ENCODE measurements around the gene LRFN4.
A peak's percentile ranks its signal among the peaks of the same experiment; 100 is the strongest.

The LRFN4 gene

DNA sequence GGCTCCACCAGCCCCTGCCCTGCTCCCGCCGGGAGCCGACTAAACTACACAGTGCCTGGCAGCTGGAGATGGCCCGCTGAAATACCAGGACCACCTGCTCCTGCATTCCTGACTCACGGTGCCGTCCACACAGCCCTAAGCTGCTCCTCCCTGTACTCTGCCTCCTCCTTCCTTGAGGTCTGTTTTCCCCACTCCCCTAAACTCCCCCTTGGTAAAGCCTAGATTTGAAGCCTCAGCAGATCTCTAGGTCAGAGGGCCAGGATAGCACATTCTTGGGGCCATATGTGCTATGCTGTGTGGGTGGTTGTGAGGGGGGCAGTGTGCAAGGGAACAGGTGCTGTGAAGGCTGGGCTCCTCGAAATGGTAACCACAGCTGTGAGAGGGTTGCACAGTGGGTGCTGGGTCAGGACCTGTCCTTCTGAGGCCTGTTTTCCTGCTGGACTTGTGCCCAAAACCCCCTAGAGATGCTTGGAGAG lies 9.7 kb downstream of the LRFN4 start:
- H2BK5ac ChIP-seq (ENCODE audit: low read length): no peak overlapping the region
- H3K23ac ChIP-seq (ENCODE audit: low read depth, low read length, poor library complexity): peak overlapping the region; percentile 13
- H3K18ac ChIP-seq (ENCODE audit: low read length): peak overlapping the region; percentile 81
- no peak overlapping the region for H3K4me3 ChIP-seq (ENCODE audit: low read length in 2 of 2)
- no peaks in the 10 kb centered on the region for H3K9me3 ChIP-seq (replicated peaks in 1 of 2; ENCODE audit: control insufficient read depth in 2 of 2, insufficient read depth in 1 of 2, low read depth in 1 of 2, low read length in 2 of 2)
- no peak overlapping the region for H3K14ac ChIP-seq (ENCODE audit: low read length)
- H3K27me3 ChIP-seq (ENCODE audit: control insufficient read depth in 3 of 3, insufficient read depth in 3 of 3, low read depth in 1 of 3, low read length in 3 of 3): no peaks in the 10 kb centered on the region
- H2BK15ac ChIP-seq (ENCODE audit: low read length): no peak overlapping the region
- no peak overlapping the region for H4K91ac ChIP-seq (ENCODE audit: low read depth, low read length, poor library complexity)
- no peak overlapping the region for H2AFZ ChIP-seq (ENCODE audit: low read length)
- no peak overlapping the region for H3K4ac ChIP-seq (ENCODE audit: low read length)
- H3K27ac ChIP-seq (replicated peaks; ENCODE audit: low read length): no peak overlapping the region
- H4K8ac ChIP-seq (ENCODE audit: low read depth, low read length): no peak overlapping the region
- H3K79me1 ChIP-seq (ENCODE audit: low read depth, low read length): peaks cover 2% of the 10 kb centered on the region
- H2BK12ac ChIP-seq (ENCODE audit: low read length): no peak overlapping the region
- no peak overlapping the region for H3K4me2 ChIP-seq (ENCODE audit: insufficient read depth, low read length, poor library complexity, severe bottlenecking)
- no peak overlapping the region for H2BK120ac ChIP-seq (ENCODE audit: low read depth, low read length)
- H3K4me1 ChIP-seq (ENCODE audit: control insufficient read depth in 2 of 2, insufficient read depth in 1 of 2, low read depth in 1 of 2, low read length in 2 of 2): peaks cover 0 to 3% of the 10 kb centered on the region in 2 donors
- no CpG with 5 or more reads among the region's 7 CpGs for WGBS, 2 donors (ENCODE audit: extremely low coverage in 2 of 2, insufficient read length in 2 of 2, insufficient replicate concordance in 1 of 2)
- H2AK5ac ChIP-seq (ENCODE audit: low read depth, low read length): no peak overlapping the region
- peaks cover 0 to 4% of the 10 kb centered on the region in 2 donors for H3K36me3 ChIP-seq (replicated peaks in 1 of 2; ENCODE audit: control insufficient read depth in 2 of 2, insufficient read depth in 2 of 2, low read length in 2 of 2)
- no peak for DNase-seq (ENCODE audit: low spot score)
- H3K9ac ChIP-seq (ENCODE audit: low read depth, low read length, poor library complexity): no peak overlapping the region

DNA sequence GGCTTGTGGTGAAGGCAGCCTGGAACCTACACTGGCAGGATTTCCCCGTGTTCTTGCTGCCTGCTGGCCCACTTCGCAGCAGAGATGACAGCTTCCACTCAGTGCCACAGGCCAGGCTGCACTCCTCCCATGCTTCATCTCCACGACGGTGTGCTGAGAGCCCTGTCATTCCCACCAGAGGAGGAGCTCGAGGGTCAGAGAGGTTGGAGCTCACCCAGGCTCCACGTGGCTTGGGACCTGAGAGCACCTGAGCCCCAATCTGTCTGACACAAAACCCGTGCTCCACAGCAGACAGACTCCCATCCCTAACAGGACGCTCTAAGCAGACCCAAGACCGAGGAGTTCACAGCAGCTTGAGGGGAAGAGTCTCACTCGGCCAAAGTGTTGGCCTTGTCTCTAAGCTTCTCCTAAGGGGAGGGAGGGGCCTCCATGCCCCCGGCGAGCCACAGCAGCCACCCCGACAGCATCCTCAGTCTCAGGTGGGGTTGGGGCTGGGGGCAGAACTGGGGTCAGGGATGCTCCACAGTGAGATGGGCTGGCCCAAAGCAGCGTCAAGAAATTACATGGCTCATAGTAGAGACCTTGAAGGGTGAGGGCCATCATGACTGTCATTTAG lies 10.7 kb downstream of the LRFN4 start:
- Histone ChIP-seq H3K9ac (ENCODE audit: low read depth, low read length, poor library complexity) (no peak overlapping the region), H3K79me1 (ENCODE audit: low read depth, low read length) (peaks cover 2% of the 10 kb centered on the region), H3K36me3 (replicated peaks in 1 of 2; ENCODE audit: control insufficient read depth in 2 of 2, insufficient read depth in 2 of 2, low read length in 2 of 2) (peaks cover 0 to 4% of the 10 kb centered on the region in 2 donors), H4K91ac (ENCODE audit: low read depth, low read length, poor library complexity) (no peak overlapping the region), H3K4me2 (ENCODE audit: insufficient read depth, low read length, poor library complexity, severe bottlenecking) (no peak overlapping the region), H3K23ac (ENCODE audit: low read depth, low read length, poor library complexity) (no peak overlapping the region), H3K27me3 (ENCODE audit: control insufficient read depth in 3 of 3, insufficient read depth in 3 of 3, low read depth in 1 of 3, low read length in 3 of 3) (no peaks in the 10 kb centered on the region), H3K4me3 (ENCODE audit: low read length in 2 of 2) (no peak overlapping the region), H2BK120ac (ENCODE audit: low read depth, low read length) (no peak overlapping the region), H3K27ac (replicated peaks; ENCODE audit: low read length) (no peak overlapping the region), H3K4me1 (ENCODE audit: control insufficient read depth in 2 of 2, insufficient read depth in 1 of 2, low read depth in 1 of 2, low read length in 2 of 2) (peaks cover 0 to 3% of the 10 kb centered on the region in 2 donors), H3K14ac (ENCODE audit: low read length) (no peak overlapping the region), H3K9me3 (replicated peaks in 1 of 2; ENCODE audit: control insufficient read depth in 2 of 2, insufficient read depth in 1 of 2, low read depth in 1 of 2, low read length in 2 of 2) (no peaks in the 10 kb centered on the region), H2BK5ac (ENCODE audit: low read length) (no peak overlapping the region), H2AFZ (ENCODE audit: low read length) (no peak overlapping the region), H3K4ac (ENCODE audit: low read length) (no peak overlapping the region), H4K8ac (ENCODE audit: low read depth, low read length) (no peak overlapping the region), H2BK12ac (ENCODE audit: low read length) (no peak overlapping the region), H2AK5ac (ENCODE audit: low read depth, low read length) (no peak overlapping the region), H2BK15ac (ENCODE audit: low read length) (no peak overlapping the region), H3K18ac (ENCODE audit: low read length) (no peak overlapping the region)
- no CpG with 5 or more reads among the region's 14 CpGs for WGBS, 2 donors (ENCODE audit: extremely low coverage in 2 of 2, insufficient read length in 2 of 2, insufficient replicate concordance in 1 of 2)
- no peak for DNase-seq (ENCODE audit: low spot score)

DNA sequence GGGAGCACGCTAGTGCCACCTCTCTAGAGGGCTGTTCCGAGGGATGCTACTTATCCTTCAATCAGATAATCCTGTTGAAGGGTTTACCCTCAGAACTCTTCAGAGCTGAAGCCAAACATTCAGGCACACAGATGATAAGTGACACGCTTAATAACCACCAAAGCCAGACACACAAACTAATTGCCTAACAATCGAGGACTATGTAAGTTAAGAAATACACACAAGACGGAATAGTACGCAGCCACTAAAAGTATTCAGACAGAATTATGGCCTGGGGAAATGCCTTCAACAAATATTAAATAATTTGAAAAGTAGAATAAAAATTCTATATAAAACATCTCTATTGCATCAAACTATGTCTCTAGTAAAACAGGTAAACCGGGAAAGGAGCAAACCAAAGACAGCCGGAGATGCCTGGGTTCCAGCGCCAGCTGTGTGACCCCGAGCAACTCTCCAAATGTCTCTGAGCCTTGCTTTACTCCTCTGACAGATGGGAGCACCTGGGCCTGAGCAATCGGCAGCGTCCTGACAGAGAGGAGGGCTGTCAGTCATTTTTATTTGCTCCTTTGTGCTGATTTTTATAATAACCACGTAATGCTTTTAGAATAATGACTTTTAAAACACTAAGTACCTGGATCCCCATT lies 11.3 kb downstream of the LRFN4 start:
- Histone ChIP-seq H3K79me1 (ENCODE audit: low read depth, low read length) (no peaks in the 10 kb centered on the region), H3K14ac (ENCODE audit: low read length) (no peak overlapping the region), H2AK5ac (ENCODE audit: low read depth, low read length) (no peak overlapping the region), H3K23ac (ENCODE audit: low read depth, low read length, poor library complexity) (no peak overlapping the region), H3K27ac (replicated peaks; ENCODE audit: low read length) (no peak overlapping the region), H3K4me1 (ENCODE audit: control insufficient read depth in 2 of 2, insufficient read depth in 1 of 2, low read depth in 1 of 2, low read length in 2 of 2) (peaks cover 0 to 3% of the 10 kb centered on the region in 2 donors), H3K4me3 (ENCODE audit: low read length in 2 of 2) (no peak overlapping the region), H2AFZ (ENCODE audit: low read length) (no peak overlapping the region), H3K27me3 (ENCODE audit: control insufficient read depth in 3 of 3, insufficient read depth in 3 of 3, low read depth in 1 of 3, low read length in 3 of 3) (no peaks in the 10 kb centered on the region), H2BK15ac (ENCODE audit: low read length) (no peak overlapping the region), H2BK12ac (ENCODE audit: low read length) (no peak overlapping the region), H3K36me3 (replicated peaks in 1 of 2; ENCODE audit: control insufficient read depth in 2 of 2, insufficient read depth in 2 of 2, low read length in 2 of 2) (peaks cover 0 to 2% of the 10 kb centered on the region in 2 donors), H3K4ac (ENCODE audit: low read length) (no peak overlapping the region), H2BK5ac (ENCODE audit: low read length) (no peak overlapping the region), H4K8ac (ENCODE audit: low read depth, low read length) (no peak overlapping the region), H3K4me2 (ENCODE audit: insufficient read depth, low read length, poor library complexity, severe bottlenecking) (no peak overlapping the region), H3K18ac (ENCODE audit: low read length) (no peak overlapping the region), H3K9ac (ENCODE audit: low read depth, low read length, poor library complexity) (no peak overlapping the region), H2BK120ac (ENCODE audit: low read depth, low read length) (no peak overlapping the region), H3K9me3 (replicated peaks in 1 of 2; ENCODE audit: control insufficient read depth in 2 of 2, insufficient read depth in 1 of 2, low read depth in 1 of 2, low read length in 2 of 2) (no peaks in the 10 kb centered on the region), H4K91ac (ENCODE audit: low read depth, low read length, poor library complexity) (no peak overlapping the region)
- no CpG with 5 or more reads among the region's 13 CpGs for WGBS, 2 donors (ENCODE audit: extremely low coverage in 2 of 2, insufficient read length in 2 of 2, insufficient replicate concordance in 1 of 2)
- no peak for DNase-seq (ENCODE audit: low spot score)

DNA sequence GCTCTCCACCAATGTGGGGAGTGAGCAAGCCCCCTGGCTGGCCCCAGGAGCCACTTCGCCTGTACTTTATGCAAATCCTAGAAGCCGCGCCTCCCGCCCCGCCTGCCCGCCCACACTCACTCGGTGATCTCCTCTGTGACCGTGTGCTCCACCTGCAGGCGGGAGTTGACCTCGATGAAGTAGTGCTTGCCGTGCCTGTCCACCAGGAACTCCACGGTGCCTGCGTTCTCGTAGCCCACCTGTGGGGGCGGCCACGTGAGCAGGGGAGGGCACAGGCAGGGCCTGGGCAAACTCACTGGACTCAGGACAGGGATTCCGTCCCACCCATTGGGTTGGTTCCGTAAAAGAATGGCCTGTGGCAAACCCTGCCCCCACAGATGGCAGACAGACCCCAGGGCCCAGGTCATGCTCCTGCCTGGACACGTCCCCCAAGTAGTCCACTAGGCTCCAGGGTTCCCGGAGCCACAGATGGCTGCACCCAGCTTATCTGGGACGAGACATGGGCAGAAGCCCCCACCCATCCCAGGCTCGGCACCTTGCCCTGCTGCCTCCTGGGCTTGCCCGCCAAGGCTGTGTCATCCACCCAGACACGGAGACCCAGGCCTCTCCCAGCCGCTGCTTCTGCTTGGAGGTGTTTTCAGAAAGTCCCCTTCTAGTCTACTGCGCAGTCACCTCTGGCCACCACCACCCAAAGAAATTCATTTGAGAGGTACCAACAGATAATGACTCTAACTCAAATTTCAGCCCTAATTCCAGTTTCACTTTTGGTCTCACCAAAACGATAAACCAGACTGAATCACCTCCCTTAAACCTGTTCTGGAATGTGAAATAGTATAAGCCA lies 12.1 kb downstream of the LRFN4 start:
- Histone ChIP-seq H3K18ac (ENCODE audit: low read length) (peak overlapping the region; percentile 84), H3K4me3 (ENCODE audit: low read length in 2 of 2) (no peak overlapping the region), H2AFZ (ENCODE audit: low read length) (no peak overlapping the region), H3K27me3 (ENCODE audit: control insufficient read depth in 3 of 3, insufficient read depth in 3 of 3, low read depth in 1 of 3, low read length in 3 of 3) (no peaks in the 10 kb centered on the region), H3K4ac (ENCODE audit: low read length) (no peak overlapping the region), H3K36me3 (replicated peaks in 1 of 2; ENCODE audit: control insufficient read depth in 2 of 2, insufficient read depth in 2 of 2, low read length in 2 of 2) (peaks cover 0 to 2% of the 10 kb centered on the region in 2 donors), H3K4me2 (ENCODE audit: insufficient read depth, low read length, poor library complexity, severe bottlenecking) (no peak overlapping the region), H3K79me1 (ENCODE audit: low read depth, low read length) (no peaks in the 10 kb centered on the region), H3K14ac (ENCODE audit: low read length) (no peak overlapping the region), H2BK12ac (ENCODE audit: low read length) (no peak overlapping the region), H2BK120ac (ENCODE audit: low read depth, low read length) (no peak overlapping the region), H3K9me3 (replicated peaks in 1 of 2; ENCODE audit: control insufficient read depth in 2 of 2, insufficient read depth in 1 of 2, low read depth in 1 of 2, low read length in 2 of 2) (no peaks in the 10 kb centered on the region), H3K4me1 (ENCODE audit: control insufficient read depth in 2 of 2, insufficient read depth in 1 of 2, low read depth in 1 of 2, low read length in 2 of 2) (peaks cover 0 to 3% of the 10 kb centered on the region in 2 donors), H3K9ac (ENCODE audit: low read depth, low read length, poor library complexity) (peak overlapping the region; percentile 24), H3K23ac (ENCODE audit: low read depth, low read length, poor library complexity) (no peak overlapping the region), H2AK5ac (ENCODE audit: low read depth, low read length) (peak overlapping the region; percentile 26), H2BK5ac (ENCODE audit: low read length) (no peak overlapping the region), H4K91ac (ENCODE audit: low read depth, low read length, poor library complexity) (no peak overlapping the region), H3K27ac (replicated peaks; ENCODE audit: low read length) (no peak overlapping the region), H2BK15ac (ENCODE audit: low read length) (peak overlapping the region; percentile 62), H4K8ac (ENCODE audit: low read depth, low read length) (no peak overlapping the region)
- DNase-seq (ENCODE audit: low spot score): peak; percentile 42
- no CpG with 5 or more reads among the region's 27 CpGs for WGBS, 2 donors (ENCODE audit: extremely low coverage in 2 of 2, insufficient read length in 2 of 2, insufficient replicate concordance in 1 of 2)

Data from neuronal stem cell (in vitro differentiated cells).